Mesenchymal stem cell (in vitro differentiated cells and primary cell): ENCODE measurements around the gene PBX1.

Source experiments
- DNase-seq: peaks from one replicate; pipeline ENCODE4 v3.0.0-alpha.2; 2013
- H2AFZ ChIP-seq: one replicate; pipeline ENCODE4 v1.6.1; 2013; ENCODE audit warnings: low read depth, mild to moderate bottlenecking, control low read depth, inconsistent platforms, low read length, moderate library complexity
- H2AK5ac ChIP-seq: 2 replicates; pipeline ENCODE4 v1.6.1; 2013; ENCODE audit warnings: low read length, moderate library complexity, mild to moderate bottlenecking, inconsistent platforms; ENCODE audit not compliant: severe bottlenecking
- H2BK120ac ChIP-seq: one replicate; pipeline ENCODE4 v1.6.1; 2013; ENCODE audit warnings: low read depth, mild to moderate bottlenecking, inconsistent platforms, low read length, moderate library complexity
- H2BK12ac ChIP-seq, 2 experiments: one replicate each; pipeline ENCODE4 v1.6.1; 2013; ENCODE audit warnings: inconsistent platforms in 2 of 2, low read length in 2 of 2, mild to moderate bottlenecking in 2 of 2, moderate library complexity in 2 of 2, control low read depth in 1 of 2
- H2BK15ac ChIP-seq: one replicate; pipeline ENCODE4 v1.6.1; 2013; ENCODE audit warnings: mild to moderate bottlenecking, low read depth, inconsistent platforms; ENCODE audit not compliant: poor library complexity, severe bottlenecking
- H2BK5ac ChIP-seq: 2 replicates; pipeline ENCODE4 v1.6.1; 2013; ENCODE audit warnings: low read depth, mild to moderate bottlenecking, low read length, control low read depth, inconsistent platforms; ENCODE audit not compliant: poor library complexity, severe bottlenecking
- H3K14ac ChIP-seq, 2 experiments: one replicate each; pipeline ENCODE4 v1.6.1; 2013; ENCODE audit warnings: inconsistent platforms in 2 of 2, low read length in 2 of 2, control low read depth in 1 of 2, mild to moderate bottlenecking in 1 of 2, moderate library complexity in 1 of 2
- H3K18ac ChIP-seq, 2 experiments: one replicate each; pipeline ENCODE4 v1.6.1; 2013; ENCODE audit warnings: inconsistent platforms in 2 of 2, low read length in 2 of 2, control low read depth in 1 of 2, low read depth in 1 of 2, mild to moderate bottlenecking in 1 of 2
- H3K23ac ChIP-seq, 2 experiments: one replicate each; pipeline ENCODE4 v1.6.1; 2013; ENCODE audit warnings: inconsistent platforms in 2 of 2, low read length in 2 of 2, mild to moderate bottlenecking in 2 of 2, moderate library complexity in 2 of 2, control low read depth in 1 of 2
- H3K27ac ChIP-seq: 2 replicates; pipeline ENCODE4 v1.5.1; 2013; ENCODE audit warnings: mild to moderate bottlenecking, moderate library complexity, low read length, control low read depth, inconsistent platforms; ENCODE audit not compliant: poor library complexity, severe bottlenecking
- H3K27me3 ChIP-seq, 2 experiments: 2 replicates each; pipeline versions ENCODE4 v1.6.1 to v1.7.0; 2013; ENCODE audit warnings: low read length in 2 of 2, mild to moderate bottlenecking in 2 of 2, moderate library complexity in 2 of 2, control low read depth in 1 of 2, inconsistent platforms in 1 of 2; ENCODE audit not compliant: control insufficient read depth in 1 of 2, insufficient read depth in 1 of 2
- H3K36me3 ChIP-seq, 2 experiments: 2 replicates each; pipeline versions ENCODE4 v1.6.1 to v1.7.0; 2013; ENCODE audit warnings: low read length in 2 of 2, control low read depth in 1 of 2, inconsistent platforms in 1 of 2, low read depth in 1 of 2, mild to moderate bottlenecking in 1 of 2; ENCODE audit not compliant: insufficient read depth in 2 of 2, control insufficient read depth in 1 of 2
- H3K4ac ChIP-seq, 2 experiments: one replicate each; pipeline ENCODE4 v1.6.1; 2013; ENCODE audit warnings: inconsistent platforms in 2 of 2, low read length in 2 of 2, mild to moderate bottlenecking in 2 of 2, moderate library complexity in 2 of 2, control low read depth in 1 of 2, low read depth in 1 of 2
- H3K4me1 ChIP-seq: 2 replicates; pipeline ENCODE4 v1.6.1; 2013; ENCODE audit warnings: low read depth, low read length, control low read depth; ENCODE audit not compliant: control insufficient read depth, insufficient read depth
- H3K4me2 ChIP-seq: 2 replicates; pipeline ENCODE4 v1.6.1; 2013; ENCODE audit warnings: low read length, mild to moderate bottlenecking, inconsistent platforms; ENCODE audit not compliant: poor library complexity, severe bottlenecking
- H3K4me3 ChIP-seq, 2 experiments: 2 replicates each; pipeline versions ENCODE4 v1.5.1 to v1.7.0; 2013; ENCODE audit warnings: low read length in 2 of 2, mild to moderate bottlenecking in 2 of 2, control low read depth in 1 of 2, low read depth in 1 of 2; ENCODE audit not compliant: insufficient read depth in 1 of 2
- H3K79me1 ChIP-seq: replicated peaks from 2 replicates; pipeline ENCODE4 v1.6.1; 2013; ENCODE audit warnings: mild to moderate bottlenecking, control low read depth, low read length, inconsistent platforms; ENCODE audit not compliant: poor library complexity, severe bottlenecking
- H3K9ac ChIP-seq: 2 replicates; pipeline ENCODE4 v1.7.0; 2013; ENCODE audit warnings: mild to moderate bottlenecking, low read length, moderate library complexity
- H3K9me3 ChIP-seq: 2 replicates; pipeline ENCODE4 v1.7.0; 2013; ENCODE audit warnings: mild to moderate bottlenecking, low read length; ENCODE audit not compliant: control insufficient read depth
- H4K8ac ChIP-seq: one replicate; pipeline ENCODE4 v1.6.1; 2013; ENCODE audit warnings: inconsistent platforms, mild to moderate bottlenecking, low read length, moderate library complexity
- H4K91ac ChIP-seq: one replicate; pipeline ENCODE4 v1.6.1; 2013; ENCODE audit warnings: mild to moderate bottlenecking, low read length, inconsistent platforms
- WGBS: methylation state at CpG from one replicate; pipeline ENCODE4 v1.1.7; 2013; ENCODE audit warnings: mixed read lengths; 5-methylcytosine and 5-hydroxymethylcytosine counted together

Gene PBX1

GRCh38 chr1:164614316-164614715 lies 55.3 kb downstream of the PBX1 start:
- Histone ChIP-seq H4K91ac (no peak overlapping the region), H2BK12ac (no peak overlapping the region), H2BK15ac (no peak overlapping the region), H3K14ac (no peak overlapping the region), H3K27ac (no peak overlapping the region), H2AFZ (no peak overlapping the region), H3K23ac (no peak overlapping the region), H4K8ac (no peak overlapping the region), H2BK5ac (no peak overlapping the region), H3K36me3 (peaks cover 0 to 8% of the 10 kb centered on the region in 2 experiments), H3K79me1 (peaks cover 6% of the 10 kb centered on the region), H3K9me3 (no peaks in the 10 kb centered on the region), H3K4me3 (no peak overlapping the region), H3K4me1 (peaks cover 12% of the 10 kb centered on the region), H3K4me2 (no peak overlapping the region), H2BK120ac (no peak overlapping the region), H3K27me3 (no peaks in the 10 kb centered on the region), H3K18ac (no peak overlapping the region), H3K9ac (no peak overlapping the region), H2AK5ac (no peak overlapping the region), H3K4ac (no peak overlapping the region)
- WGBS: 90% methylated on average over 6 of the region's 6 CpGs
- DNase-seq: no peak

GRCh38 chr1:164617377-164618201 lies 58.6 kb downstream of the PBX1 start:
- Histone ChIP-seq H2BK12ac (no peak overlapping the region), H2AK5ac (no peak overlapping the region), H3K27ac (no peak overlapping the region), H3K79me1 (peaks cover 12% of the 10 kb centered on the region), H3K4me2 (no peak overlapping the region), H2BK5ac (no peak overlapping the region), H3K9ac (no peak overlapping the region), H4K91ac (no peak overlapping the region), H3K23ac (no peak overlapping the region), H3K14ac (no peak overlapping the region), H3K4me3 (no peak overlapping the region), H3K4ac (no peak overlapping the region), H2BK15ac (no peak overlapping the region), H3K36me3 (peaks cover 0 to 8% of the 10 kb centered on the region in 2 experiments), H3K4me1 (peaks cover 3% of the 10 kb centered on the region), H2BK120ac (no peak overlapping the region), H3K9me3 (no peaks in the 10 kb centered on the region), H4K8ac (no peak overlapping the region), H3K27me3 (no peaks in the 10 kb centered on the region), H3K18ac (no peak overlapping the region), H2AFZ (no peak overlapping the region)
- DNase-seq: peak; percentile 41
- WGBS: 64% methylated on average over 7 of the region's 7 CpGs

GRCh38 chr1:164618202-164618564 lies 59.2 kb downstream of the PBX1 start:
- Histone ChIP-seq H2BK120ac (no peak overlapping the region), H3K9me3 (no peaks in the 10 kb centered on the region), H3K4me3 (no peak overlapping the region), H2AK5ac (no peak overlapping the region), H3K4ac (no peak overlapping the region), H2AFZ (no peak overlapping the region), H3K23ac (no peak overlapping the region), H2BK12ac (no peak overlapping the region), H3K27me3 (no peaks in the 10 kb centered on the region), H3K27ac (no peak overlapping the region), H4K8ac (no peak overlapping the region), H3K4me1 (peaks cover 3% of the 10 kb centered on the region), H2BK5ac (no peak overlapping the region), H3K14ac (no peak overlapping the region), H3K36me3 (peaks cover 0 to 8% of the 10 kb centered on the region in 2 experiments), H3K9ac (no peak overlapping the region), H2BK15ac (no peak overlapping the region), H3K18ac (no peak overlapping the region), H3K79me1 (peaks cover 14% of the 10 kb centered on the region), H4K91ac (no peak overlapping the region), H3K4me2 (no peak overlapping the region)
- no peak for DNase-seq
- 52% methylated on average over 3 of the region's 5 CpGs for WGBS

- WGBS: 94% methylated on average over 2 of the region's 3 CpGs
- H3K79me1 ChIP-seq: peaks cover 17% of the 10 kb centered on the region
- H3K9me3 ChIP-seq: no peaks in the 10 kb centered on the region
Observed at GRCh38 chr1:164619006-164619784, 60.2 kb downstream of the PBX1 start.

More at GRCh38 chr1:164619006-164619784, 60.2 kb downstream of the PBX1 start:
- no peaks in the 10 kb centered on the region for H3K4me1 ChIP-seq
- no peak overlapping the region for H4K8ac ChIP-seq
- no peak overlapping the region for H2BK12ac ChIP-seq
- DNase-seq: no peak
- peaks cover 0 to 8% of the 10 kb centered on the region in 2 experiments for H3K36me3 ChIP-seq
- H3K23ac ChIP-seq: no peak overlapping the region
- no peak overlapping the region for H3K18ac ChIP-seq
- no peak overlapping the region for H2BK120ac ChIP-seq
- H2BK15ac ChIP-seq: no peak overlapping the region
- H2AFZ ChIP-seq: no peak overlapping the region
- no peak overlapping the region for H3K27ac ChIP-seq
- no peak overlapping the region for H3K14ac ChIP-seq
- H3K4ac ChIP-seq: no peak overlapping the region
- H3K9ac ChIP-seq: no peak overlapping the region
- no peak overlapping the region for H2AK5ac ChIP-seq
- no peaks in the 10 kb centered on the region for H3K27me3 ChIP-seq
- H3K4me2 ChIP-seq: no peak overlapping the region
- no peak overlapping the region for H2BK5ac ChIP-seq
- no peak overlapping the region for H3K4me3 ChIP-seq
- H4K91ac ChIP-seq: no peak overlapping the region
